HG03066 (cell line): ENCODE results near the gene SETDB2.

Experiments
- ATAC-seq: cut with Tn5 transposase; IDR thresholded peaks from one replicate; pipeline ENCODE4 v1.9.1; 2021; ENCODE audit warnings: low read depth; ENCODE audit not compliant: unreplicated experiment

The SETDB2 gene

GRCh38 chr13:49428041-49428763 is 15.9 kb upstream of the SETDB2 start:
- no peak for ATAC-seq

- no peak for ATAC-seq
Observed at GRCh38 chr13:49429121-49429520, 15.0 kb upstream of the SETDB2 start.

- ATAC-seq = no peak
Observed at GRCh38 chr13:49435992-49436391, 8.1 kb upstream of the SETDB2 start.

GRCh38 chr13:49436890-49437289 is 7.2 kb upstream of the SETDB2 start:
- ATAC-seq = no peak

- ATAC-seq = no peak
Observed at GRCh38 chr13:49437705-49438104, 6.4 kb upstream of the SETDB2 start.

- no peak for ATAC-seq
Observed at GRCh38 chr13:49439609-49440008, 4.5 kb upstream of the SETDB2 start.

GRCh38 chr13:49441312-49441711 is 2.8 kb upstream of the SETDB2 start:
- no peak for ATAC-seq

- ATAC-seq = no peak
Observed at GRCh38 chr13:49441846-49442245, 2.2 kb upstream of the SETDB2 start.

GRCh38 chr13:49443357-49443703 is 744 bp upstream of the SETDB2 start:
- no peak for ATAC-seq

- ATAC-seq = no peak
Observed at GRCh38 chr13:49444524-49445395, 686 bp downstream of the SETDB2 start.

- ATAC-seq = no peak
Observed at GRCh38 chr13:49446473-49446872, 2.4 kb downstream of the SETDB2 start.

- no peak for ATAC-seq
Observed at GRCh38 chr13:49448753-49449152, 4.7 kb downstream of the SETDB2 start.

- no peak for ATAC-seq
Observed at GRCh38 chr13:49450105-49450819, 6.2 kb downstream of the SETDB2 start.

- no peak for ATAC-seq
Observed at GRCh38 chr13:49452725-49453457, 8.8 kb downstream of the SETDB2 start.

- ATAC-seq = no peak
Observed at GRCh38 chr13:49453465-49453864, 9.4 kb downstream of the SETDB2 start.

GRCh38 chr13:49454388-49455006 is 10.4 kb downstream of the SETDB2 start:
- peak; percentile 95 for ATAC-seq

- no peak for ATAC-seq
Observed at GRCh38 chr13:49455007-49455398, 10.9 kb downstream of the SETDB2 start.

- ATAC-seq = no peak
Observed at GRCh38 chr13:49456156-49456555, 12.1 kb downstream of the SETDB2 start.

- ATAC-seq = no peak
Observed at GRCh38 chr13:49457221-49457620, 13.1 kb downstream of the SETDB2 start.

GRCh38 chr13:49459580-49459979 is 15.5 kb downstream of the SETDB2 start:
- no peak for ATAC-seq
